T-cell (primary cell): ENCODE measurements around the gene ITGA7. TPM values are rescaled to one million over a fixed set of nuclear protein-coding genes. Genes with fewer than 3 reads are reported as not detected.
A peak's percentile ranks its signal among the peaks of the same experiment; 100 is the strongest.

Experiments
- ATAC-seq, 4 experiments: fragments of 200-7000 bp in 3 of 4; fragments of 150-1000 bp in 1 of 4; cut with Tn5 transposase; replicated peaks in 1 of 4; 1 replicate in 3 of 4; 2 replicates in 1 of 4; pipeline ENCODE4 v1.10.0; 2021; ENCODE audit warnings: moderate library complexity in 3 of 4, mild to moderate bottlenecking in 2 of 4, moderate number of reproducible peaks in 1 of 4
- CTCF ChIA-PET, 2 donors: fragments of 300-600 bp; sonication (Branson Sonifier 250); formaldehyde crosslinking; loops; one replicate each; lab custom pipeline; 2022; ENCODE audit warnings: antibody characterized with exemption in 2 of 2; lab: Charles Lee
- POLR2A ChIA-PET, 2 donors: fragments of 300-600 bp; sonication (Branson Sonifier 250); formaldehyde crosslinking; loops; one replicate each; lab custom pipeline; 2022; ENCODE audit warnings: antibody characterized with exemption in 2 of 2; lab: Charles Lee
- DNase-seq, 35 experiments: peaks; one replicate each; pipeline versions ENCODE4 v3.0.0 to v3.0.0-alpha.2; 2013 to 2023
- H3K27ac ChIP-seq: one replicate; pipeline ENCODE4 v1.5.1; 2013; ENCODE audit warnings: low read length
- H3K27me3 ChIP-seq, 2 experiments: replicated peaks in 1 of 2; 1 replicate in 1 of 2; 2 replicates in 1 of 2; pipeline versions ENCODE4 v1.6.1 to v1.7.0; 2013; ENCODE audit warnings: low read length in 1 of 2, mixed read lengths in 1 of 2; ENCODE audit not compliant: control insufficient read depth in 2 of 2, insufficient read depth in 2 of 2; ENCODE audit errors: extremely low read depth in 1 of 2
- H3K36me3 ChIP-seq, 2 donors: 1 replicate in 1 of 2; 2 replicates in 1 of 2; pipeline versions ENCODE4 v1.6.1 to v1.7.0; 2013; ENCODE audit warnings: low read length in 1 of 2; ENCODE audit not compliant: control insufficient read depth in 2 of 2, insufficient read depth in 1 of 2; ENCODE audit errors: extremely low read depth in 1 of 2
- H3K4me1 ChIP-seq, 2 experiments: 1 replicate in 1 of 2; 2 replicates in 1 of 2; pipeline versions ENCODE4 v1.6.1 to v1.7.0; 2013; ENCODE audit warnings: low read length in 2 of 2, mixed read lengths in 1 of 2; ENCODE audit not compliant: insufficient read depth in 2 of 2, control insufficient read depth in 1 of 2; ENCODE audit errors: extremely low read depth in 1 of 2
- H3K4me3 ChIP-seq, 2 donors: 1 replicate in 1 of 2; 2 replicates in 1 of 2; pipeline versions ENCODE4 v1.5.1 to v1.7.0; 2013; ENCODE audit warnings: mild to moderate bottlenecking in 2 of 2, low read length in 1 of 2, moderate library complexity in 1 of 2; ENCODE audit not compliant: control insufficient read depth in 1 of 2; ENCODE audit errors: extremely low read depth in 1 of 2
- H3K9me3 ChIP-seq: 2 replicates; pipeline ENCODE4 v1.7.0; 2013
- H3K27ac Mint-ChIP-seq, 2 donors: one replicate each; pipeline ENCODE4 v1.8.0; 2020 to 2021; ENCODE audit warnings: mild to moderate bottlenecking in 2 of 2, mixed read lengths in 2 of 2
- H3K27me3 Mint-ChIP-seq, 2 donors: one replicate each; pipeline ENCODE4 v1.8.0; 2021 to 2022; ENCODE audit warnings: mixed read lengths in 2 of 2
- H3K36me3 Mint-ChIP-seq: one replicate; pipeline ENCODE4 v1.8.0; 2021; ENCODE audit warnings: mixed read lengths
- H3K4me1 Mint-ChIP-seq, 3 donors: one replicate each; pipeline ENCODE4 v1.8.0; 2020 to 2022; ENCODE audit warnings: mixed read lengths in 3 of 3, mild to moderate bottlenecking in 1 of 3
- H3K4me3 Mint-ChIP-seq, 3 donors: one replicate each; pipeline ENCODE4 v1.8.0; 2020 to 2022; ENCODE audit warnings: mild to moderate bottlenecking in 3 of 3, mixed read lengths in 3 of 3, moderate library complexity in 3 of 3
- H3K9me3 Mint-ChIP-seq, 3 donors: one replicate each; pipeline ENCODE4 v1.8.0; 2020 to 2022; ENCODE audit warnings: mixed read lengths in 3 of 3
- WGBS: methylation state at CpG from one replicate; pipeline ENCODE4 v1.1.5; 2013; ENCODE audit warnings: missing lambda C conversion rate; ENCODE audit not compliant: insufficient coverage; 5-methylcytosine and 5-hydroxymethylcytosine counted together
- total RNA-seq, 35 experiments: library from RNA in 6 of 35; stranded (reverse) in 6 of 35; fragments of 120-200 nt in 1 of 35; gene quantifications; one replicate each; pipeline versions ENCODE4 v1.2.1 to v1.2.4 and lab custom pipeline; 2013 to 2026

The ITGA7 gene
- total RNA-seq, 5 donors from 2014 or later (not counting 1 experiment from before 2014, with no cell fraction given), result 2.6 to 4.6 (median 3.1) TPM

- Histone ChIP-seq H3K4me3 (no peak overlapping the region), H3K27ac (no peak overlapping the region), H3K9me3 (no peaks in the 10 kb centered on the region), H3K4me1 (peaks cover 0 to 9% of the 10 kb centered on the region in 2 experiments), H3K36me3 (no peaks in the 10 kb centered on the region), H3K27me3 (peaks cover 0 to 36% of the 10 kb centered on the region in 2 experiments)
- Mint-ChIP-seq H3K36me3 (no peaks in the 10 kb centered on the region), H3K27ac (no peak overlapping the region), H3K4me3 (peak overlapping the region in 1 of 3 donors; percentile 46), H3K27me3 (peaks cover 33 to 35% of the 10 kb centered on the region in 2 donors), H3K4me1 (peaks cover 9 to 22% (median 12%) of the 10 kb centered on the region in 3 donors), H3K9me3 (no peaks in the 10 kb centered on the region)
- CTCF ChIA-PET, result no interaction called here
- POLR2A ChIA-PET, result no interaction called here
- DNase-seq (no peak), ATAC-seq (peak in 3 of 4 experiments; percentile 34 to 44 (median 38))
- WGBS, result 20% methylated on average over 12 of the region's 17 CpGs
Measured at GRCh38 chr12:55681142-55682077, 26.3 kb downstream of the ITGA7 start.

- H3K4me1 Mint-ChIP-seq, result peaks cover 9 to 22% (median 12%) of the 10 kb centered on the region in 3 donors
- H3K4me3 Mint-ChIP-seq, result no peak overlapping the region
- peaks cover 37 to 39% of the 10 kb centered on the region in 2 donors for H3K27me3 Mint-ChIP-seq
- ATAC-seq (no peak), DNase-seq (no peak)
- Histone ChIP-seq H3K27me3 (peaks cover 0 to 38% of the 10 kb centered on the region in 2 experiments), H3K4me1 (peaks cover 0 to 9% of the 10 kb centered on the region in 2 experiments), H3K4me3 (no peak overlapping the region), H3K36me3 (no peaks in the 10 kb centered on the region), H3K27ac (no peak overlapping the region), H3K9me3 (no peaks in the 10 kb centered on the region)
- CTCF ChIA-PET, result no interaction called here
- no peaks in the 10 kb centered on the region for H3K36me3 Mint-ChIP-seq
- no peaks in the 10 kb centered on the region for H3K9me3 Mint-ChIP-seq
- H3K27ac Mint-ChIP-seq, result no peak overlapping the region
- POLR2A ChIA-PET, result no interaction called here
- 83% methylated on average over 4 of the region's 5 CpGs for WGBS
Measured at GRCh38 chr12:55679691-55680090, 28.0 kb downstream of the ITGA7 start.

GRCh38 chr12:55676707-55677106 lies 31.0 kb downstream of the ITGA7 start:
- no peak overlapping the region for H3K27ac ChIP-seq

GRCh38 chr12:55675666-55676065 lies 32.0 kb downstream of the ITGA7 start:
- ChIA-PET POLR2A (no interaction called here), CTCF (interaction anchor here in 1 of 2 donors (1.0 kb wide), 1 partner anchor 30 kb away, joined by 3 read pairs; no protein-coding TSS in a partner anchor)
- no peak overlapping the region for H3K4me3 Mint-ChIP-seq
- no peak for ATAC-seq
- Histone ChIP-seq H3K27ac (no peak overlapping the region), H3K4me1 (no peaks in the 10 kb centered on the region), H3K9me3 (no peaks in the 10 kb centered on the region), H3K36me3 (no peaks in the 10 kb centered on the region), H3K27me3 (peaks cover 0 to 14% of the 10 kb centered on the region in 2 experiments), H3K4me3 (no peak overlapping the region)
- peaks cover 24 to 25% of the 10 kb centered on the region in 2 donors for H3K27me3 Mint-ChIP-seq
- WGBS, result 85% methylated on average over 8 of the region's 8 CpGs
- H3K4me1 Mint-ChIP-seq, result peaks cover 0 to 3% (median 0%) of the 10 kb centered on the region in 3 donors
- H3K36me3 Mint-ChIP-seq, result no peaks in the 10 kb centered on the region
- no peaks in the 10 kb centered on the region for H3K9me3 Mint-ChIP-seq
- no peak for DNase-seq
- no peak overlapping the region for H3K27ac Mint-ChIP-seq

More at GRCh38 chr12:55676707-55677106, 31.0 kb downstream of the ITGA7 start:
- H3K9me3 Mint-ChIP-seq, result no peaks in the 10 kb centered on the region
- ATAC-seq (no peak), DNase-seq (no peak)
- POLR2A ChIA-PET, result no interaction called here
- 71% methylated on average over 4 of the region's 6 CpGs for WGBS
- CTCF ChIA-PET, result interaction anchor here in 1 of 2 donors (0.8 kb wide), 1 partner anchor 282 kb away, joined by 3 read pairs; no protein-coding TSS in a partner anchor
- H3K36me3 ChIP-seq, result no peaks in the 10 kb centered on the region
- peaks cover 34% of the 10 kb centered on the region in 2 donors for H3K27me3 Mint-ChIP-seq
- H3K27ac Mint-ChIP-seq, result no peak overlapping the region
- no peak overlapping the region for H3K4me3 Mint-ChIP-seq
- no peaks in the 10 kb centered on the region for H3K9me3 ChIP-seq
- peaks cover 0 to 25% of the 10 kb centered on the region in 2 experiments for H3K27me3 ChIP-seq
- H3K36me3 Mint-ChIP-seq, result no peaks in the 10 kb centered on the region
- H3K4me1 ChIP-seq, result peaks cover 0 to 7% of the 10 kb centered on the region in 2 experiments
- no peak overlapping the region for H3K4me3 ChIP-seq
- H3K4me1 Mint-ChIP-seq, result peaks cover 7 to 13% (median 10%) of the 10 kb centered on the region in 3 donors

GRCh38 chr12:55673638-55674037 lies 34.1 kb downstream of the ITGA7 start:
- ChIA-PET CTCF (interaction anchor here (0.8 to 1.3 kb wide), 2 partner anchors 17 kb away, joined by 3 read pairs; no protein-coding TSS in a partner anchor), POLR2A (no interaction called here)
- Mint-ChIP-seq H3K9me3 (no peaks in the 10 kb centered on the region), H3K27me3 (peaks cover 12 to 15% of the 10 kb centered on the region in 2 donors), H3K4me3 (no peak overlapping the region), H3K36me3 (no peaks in the 10 kb centered on the region), H3K27ac (peak overlapping the region in 1 of 2 donors; percentile 44), H3K4me1 (peaks cover 0 to 3% (median 0%) of the 10 kb centered on the region in 3 donors)
- Histone ChIP-seq H3K4me1 (no peaks in the 10 kb centered on the region), H3K27ac (no peak overlapping the region), H3K4me3 (no peak overlapping the region), H3K27me3 (peaks cover 0 to 5% of the 10 kb centered on the region in 2 experiments), H3K36me3 (no peaks in the 10 kb centered on the region), H3K9me3 (no peaks in the 10 kb centered on the region)
- no peak for ATAC-seq
- no peak for DNase-seq

GRCh38 chr12:55671746-55672145 lies 36.0 kb downstream of the ITGA7 start:
- Mint-ChIP-seq H3K27ac (no peak overlapping the region), H3K36me3 (no peaks in the 10 kb centered on the region), H3K4me3 (no peak overlapping the region), H3K4me1 (peaks cover 0 to 3% (median 0%) of the 10 kb centered on the region in 3 donors), H3K9me3 (no peaks in the 10 kb centered on the region), H3K27me3 (peaks cover 12 to 15% of the 10 kb centered on the region in 2 donors)
- 66% methylated on average over 4 of the region's 4 CpGs for WGBS
- Histone ChIP-seq H3K27ac (no peak overlapping the region), H3K9me3 (no peaks in the 10 kb centered on the region), H3K27me3 (peaks cover 0 to 9% of the 10 kb centered on the region in 2 experiments), H3K36me3 (no peaks in the 10 kb centered on the region), H3K4me3 (no peak overlapping the region), H3K4me1 (no peaks in the 10 kb centered on the region)
- ChIA-PET POLR2A (no interaction called here), CTCF (no interaction called here)
- DNase-seq (no peak), ATAC-seq (no peak)
